Activated CD8-positive, alpha-beta memory T cell treated with anti-CD3 and anti-CD28 coated beads, Interleukin-2, amount 50 U/mL, for 4 hours (primary cell): ENCODE results near the gene PCNX4.

Source experiments
- DNase-seq: peaks from one replicate; pipeline ENCODE4 v3.0.0-alpha.2; 2020

PCNX4 gene

GRCh38 chr14:60211153-60211552 is 119.4 kb downstream of the PCNX4 start:
- DNase-seq, result no peak

DNA sequence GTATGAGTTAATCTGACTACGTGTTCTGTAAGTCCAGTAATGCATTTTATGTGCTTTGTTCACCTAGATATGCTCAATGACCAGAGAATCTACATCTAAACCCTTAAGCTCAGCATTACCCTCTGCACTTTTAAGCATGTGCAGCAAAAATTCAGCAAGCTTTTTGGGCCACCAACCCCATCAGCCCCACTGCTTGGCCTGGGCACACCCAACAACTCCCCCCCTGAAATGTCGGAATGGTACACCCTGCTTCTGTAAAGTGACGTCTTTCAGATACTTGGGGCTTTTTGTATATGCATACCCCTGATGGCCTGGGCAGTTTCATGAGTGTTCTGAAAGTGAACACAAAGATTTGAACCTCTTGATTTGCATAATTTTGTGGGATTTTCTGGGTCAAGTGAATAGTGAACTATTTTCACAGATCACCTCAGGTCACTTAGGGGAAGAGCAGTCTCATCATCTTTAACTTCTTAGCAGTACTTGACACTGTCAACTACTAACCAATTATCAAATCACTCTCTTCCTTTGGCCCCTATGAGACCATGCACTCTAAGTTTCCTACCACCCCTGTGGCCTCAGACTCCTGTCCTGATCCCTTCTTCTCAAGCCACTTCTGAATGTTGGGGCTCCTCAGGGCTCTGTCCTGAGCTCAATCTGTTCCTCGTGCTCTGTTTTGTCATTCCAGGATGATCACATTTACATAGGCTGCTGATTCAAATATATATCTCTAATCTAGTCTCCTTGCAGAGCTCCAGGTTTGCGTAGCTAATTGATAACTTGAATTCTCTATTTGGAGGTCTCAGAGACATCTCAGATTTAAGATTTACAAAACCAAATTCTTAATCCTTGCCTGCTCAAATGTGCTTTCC is 121.0 kb downstream of the PCNX4 start:
- DNase-seq, result no peak

DNA sequence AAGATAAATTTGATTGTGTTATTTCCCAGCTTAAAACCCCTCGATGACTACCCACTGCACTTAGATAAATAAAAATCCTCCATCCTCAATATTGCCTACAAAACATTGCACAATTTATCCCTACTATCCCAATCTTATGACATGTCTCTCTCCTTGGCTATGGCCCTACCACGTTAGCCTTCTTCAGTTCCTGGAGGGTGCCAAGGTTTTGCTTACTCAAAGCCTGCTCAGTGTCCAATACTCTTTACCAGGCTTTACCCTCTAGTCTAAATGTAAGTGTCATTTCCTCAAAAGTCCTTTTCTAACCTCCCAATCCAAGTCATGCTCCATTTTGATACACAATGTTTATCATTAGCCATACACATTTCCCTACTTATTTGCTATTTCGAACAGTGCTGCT is 122.3 kb downstream of the PCNX4 start:
- no peak for DNase-seq

- no peak for DNase-seq
Observed at GRCh38 chr14:60214415-60215126, 122.8 kb downstream of the PCNX4 start.

GRCh38 chr14:60215127-60215444 is 123.4 kb downstream of the PCNX4 start:
- no peak for DNase-seq

DNA sequence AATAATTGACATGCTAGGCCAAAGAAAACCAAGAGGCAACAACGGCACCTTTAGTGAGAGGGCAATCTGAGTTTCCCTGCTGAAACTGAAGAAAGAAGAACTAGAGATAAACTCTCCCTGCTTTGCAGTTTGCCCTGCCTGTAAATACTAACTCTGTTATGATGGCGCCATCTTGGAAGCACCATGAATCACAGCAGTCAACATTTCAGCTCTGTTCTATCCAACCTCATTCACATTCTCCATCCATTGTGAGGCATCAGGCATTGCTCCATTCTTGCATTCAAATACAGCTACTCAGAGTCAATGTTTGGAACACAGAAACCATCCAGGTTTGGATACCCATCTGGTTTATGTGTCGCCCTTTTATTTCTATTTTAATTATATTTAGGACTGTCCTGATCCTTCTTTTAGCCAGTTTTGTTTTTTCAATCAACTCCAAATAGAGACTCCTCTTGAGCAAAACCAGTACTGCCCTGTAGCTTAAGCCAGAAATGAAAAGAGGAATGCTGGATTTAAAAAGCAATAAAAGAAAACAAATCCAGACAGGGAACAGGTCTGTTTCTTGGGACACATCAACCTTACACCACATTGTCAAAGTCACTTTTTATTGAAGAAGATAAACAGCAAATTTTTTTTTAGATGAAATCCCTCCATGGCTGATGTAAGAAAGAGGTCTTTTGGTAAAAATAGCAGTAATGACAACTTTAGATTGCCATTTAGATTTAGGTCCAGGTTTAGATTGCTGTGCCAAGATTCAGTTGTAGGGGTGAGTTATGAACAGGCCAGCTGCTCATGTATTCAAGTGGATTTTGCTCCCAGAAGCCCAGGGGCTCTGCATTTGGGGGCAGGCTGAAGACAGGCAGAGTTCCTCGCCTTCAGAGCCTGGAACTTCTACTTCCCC is 124.0 kb downstream of the PCNX4 start:
- no peak for DNase-seq

DNA sequence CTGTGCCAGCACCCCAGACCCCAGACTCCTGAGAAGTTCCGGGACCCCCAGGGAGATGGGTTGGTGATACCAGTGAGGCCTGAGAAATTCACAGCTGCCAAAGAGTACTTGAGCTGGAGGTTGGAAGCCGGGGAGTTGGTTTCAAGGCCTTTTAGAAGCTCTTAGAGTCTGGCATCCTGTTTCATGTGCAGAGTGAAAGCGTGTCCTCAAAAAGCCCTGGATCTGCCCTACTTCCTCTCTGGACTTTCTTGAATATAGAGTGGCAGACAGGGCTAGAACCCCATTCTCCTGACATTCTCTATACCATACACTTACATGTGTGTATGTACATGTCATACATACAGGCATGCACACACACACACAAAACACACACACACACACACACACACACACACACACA is 126.0 kb downstream of the PCNX4 start:
- DNase-seq, result no peak
